Fibroblast of the conjunctiva (primary cell): ENCODE results near the gene CHADL.

ENCODE experiments used
- DNase-seq: peaks from one replicate; pipeline ENCODE4 v3.0.0-alpha.2; 2010; ENCODE audit warnings: low read depth

CHADL gene

DNA sequence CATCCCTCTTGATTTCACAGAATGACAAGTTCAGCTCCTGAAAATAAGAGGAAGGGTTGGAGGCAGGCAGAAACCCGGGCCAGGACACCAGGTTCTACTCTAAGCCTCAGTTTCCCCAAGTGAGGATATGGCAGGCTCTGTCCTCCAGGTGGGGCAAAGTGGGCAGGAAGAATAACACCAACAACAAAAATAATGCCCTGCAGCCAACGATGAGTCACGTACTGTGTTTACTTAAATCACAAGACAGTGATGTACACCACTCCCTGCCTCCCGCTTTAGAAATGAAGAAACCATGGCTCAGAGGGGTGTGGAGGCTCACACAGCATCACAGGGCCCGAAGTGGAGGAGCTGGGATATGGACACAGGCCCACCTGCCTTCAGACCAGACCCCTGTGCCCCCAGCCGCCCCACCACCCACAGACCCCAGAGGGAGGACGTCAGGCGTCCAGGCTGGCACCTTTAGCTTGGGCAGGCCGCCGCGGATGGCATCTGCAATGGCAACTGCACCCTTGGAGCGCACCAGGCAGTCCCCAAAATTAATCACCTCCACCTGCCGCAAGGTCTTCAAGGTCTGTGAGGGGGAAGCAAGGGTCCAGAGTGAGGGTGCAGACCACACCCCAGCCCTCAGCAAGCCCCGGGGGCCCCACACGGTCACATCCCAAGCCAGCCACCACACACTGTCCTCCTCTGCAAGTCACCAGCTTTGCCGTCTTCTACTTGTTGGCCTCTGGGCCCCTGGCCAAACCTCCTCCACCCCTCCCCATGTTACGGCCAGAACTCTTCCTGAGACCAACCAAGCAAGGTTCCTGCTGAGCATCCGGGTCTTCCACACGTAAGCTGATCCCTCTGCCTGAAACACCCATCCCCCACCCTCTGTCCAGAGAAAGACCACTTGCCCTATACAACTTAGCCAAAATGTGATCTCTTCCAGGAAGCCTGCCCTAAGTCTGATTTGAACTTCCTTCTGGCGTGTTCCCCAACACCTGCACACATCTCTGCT is 15.8 kb upstream of the CHADL start:
- peak; percentile 43 for DNase-seq

DNA sequence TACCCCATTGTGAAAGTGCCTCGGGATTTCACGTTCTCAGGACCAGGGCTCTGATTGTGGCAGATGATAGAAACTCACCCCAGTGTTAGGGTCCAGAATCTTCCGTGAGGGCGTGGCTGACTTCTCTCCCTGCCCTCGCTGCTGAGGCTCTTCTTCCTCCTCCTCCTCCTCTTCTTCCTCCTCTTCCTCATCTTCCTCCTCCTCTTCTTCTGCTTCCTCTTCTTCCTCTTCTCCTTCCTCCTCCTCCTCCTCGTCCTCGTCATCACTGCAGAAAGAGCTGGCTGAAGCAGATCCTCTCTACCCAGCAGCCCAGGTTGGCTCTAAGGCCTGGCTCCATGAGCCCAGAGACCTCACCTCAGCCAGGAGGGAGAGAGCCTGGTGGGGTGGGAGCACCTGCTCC is 13.5 kb upstream of the CHADL start:
- DNase-seq = no peak

DNA sequence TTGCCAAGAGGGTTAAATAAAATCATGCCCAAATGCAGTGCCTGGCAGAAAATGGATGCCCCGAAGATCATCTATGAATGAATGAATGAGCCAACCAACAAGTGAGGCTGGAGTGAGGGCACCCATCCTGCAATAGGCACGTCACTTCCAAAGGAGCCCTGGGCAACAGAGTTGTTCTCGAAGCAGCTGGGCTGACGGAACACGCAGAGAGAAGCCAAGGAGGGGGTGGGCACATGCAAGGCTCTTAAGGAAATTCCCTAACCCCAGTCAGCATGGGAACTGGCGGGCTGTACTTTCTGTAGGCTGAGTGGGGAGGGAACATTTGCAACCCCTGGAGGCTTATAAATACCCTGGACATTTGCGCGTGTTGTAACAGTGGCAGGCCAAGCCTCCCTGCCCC is 11.6 kb upstream of the CHADL start:
- no peak for DNase-seq

DNA sequence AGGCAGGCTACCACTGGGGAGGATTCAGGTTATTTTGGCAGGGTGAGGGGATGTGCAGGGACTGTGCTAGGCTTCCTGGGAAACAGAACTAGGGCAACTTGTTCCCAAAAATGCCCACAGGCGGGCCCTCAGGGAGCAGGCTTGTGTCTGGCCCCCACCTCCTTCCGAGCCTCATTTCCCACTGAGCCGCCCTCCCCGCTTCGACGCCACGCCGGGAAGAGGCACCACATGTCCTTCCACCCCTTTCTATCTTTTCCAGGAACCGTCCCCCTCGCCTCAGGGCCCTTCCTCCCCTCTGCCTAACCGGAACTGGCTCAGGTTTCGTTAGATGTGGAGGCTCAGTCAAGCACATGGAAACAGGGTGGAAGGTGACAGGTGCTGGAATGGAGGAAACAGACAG is 9.4 kb upstream of the CHADL start:
- DNase-seq = no peak

DNA sequence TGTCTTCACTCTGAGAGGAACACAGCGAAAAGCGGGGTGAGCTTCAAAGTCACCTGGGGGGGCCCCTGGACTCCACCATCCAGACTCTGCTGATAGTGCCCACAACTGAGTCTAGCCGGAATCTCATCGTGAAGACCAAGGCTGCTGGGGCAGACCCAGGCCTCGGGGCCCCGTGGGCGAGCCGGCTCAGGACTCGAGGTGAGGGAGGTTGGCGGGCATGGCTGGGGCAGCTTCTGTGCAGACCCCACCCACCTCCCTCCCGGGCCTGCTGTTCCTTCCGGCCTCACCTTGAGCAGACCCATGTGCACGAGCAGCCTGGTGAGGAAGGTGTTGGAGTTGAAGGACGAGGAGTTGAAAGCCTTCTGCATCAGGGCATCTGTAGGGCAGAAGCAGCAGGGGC is 8.7 kb upstream of the CHADL start:
- no peak for DNase-seq

DNA sequence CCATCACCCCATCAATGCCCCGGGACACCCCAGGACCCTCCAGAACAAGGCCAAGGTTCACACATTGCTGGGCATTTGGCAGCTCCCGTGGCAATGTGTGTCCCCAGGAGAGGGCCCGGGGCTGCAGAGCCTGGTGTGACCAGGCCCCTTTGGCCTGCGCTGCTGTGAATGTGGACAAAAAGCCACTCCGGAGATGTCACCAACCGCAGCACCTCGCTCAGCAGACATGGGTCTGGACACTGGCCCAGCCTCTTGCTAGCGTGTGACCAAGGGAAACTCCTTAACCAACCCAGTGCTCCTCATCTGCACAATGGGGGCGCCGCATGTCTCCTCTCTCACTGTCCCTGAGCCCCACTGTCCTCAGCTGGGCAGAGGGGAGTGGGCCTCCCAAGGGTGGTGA is 8.0 kb upstream of the CHADL start:
- DNase-seq = no peak

DNA sequence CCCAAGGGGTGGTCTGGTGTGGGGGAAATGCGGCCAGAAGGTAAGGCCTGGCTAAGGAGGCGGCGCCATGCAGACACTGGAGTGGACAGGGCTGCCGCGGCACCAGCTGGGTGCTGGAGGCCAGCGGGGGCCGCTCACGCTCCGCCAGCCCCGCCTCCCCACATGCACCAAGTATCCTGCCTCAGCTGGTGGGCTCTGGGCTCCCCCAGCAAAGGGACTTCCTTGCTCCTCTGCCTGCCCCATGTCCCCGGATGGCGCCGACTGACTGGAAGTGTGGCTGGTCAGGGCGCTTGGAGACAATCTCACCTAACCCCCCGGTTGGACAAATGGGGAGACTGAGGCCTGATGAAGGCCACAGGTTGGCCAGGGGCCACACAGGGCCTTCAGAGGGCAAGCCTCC is 7.6 kb upstream of the CHADL start:
- DNase-seq = no peak

DNA sequence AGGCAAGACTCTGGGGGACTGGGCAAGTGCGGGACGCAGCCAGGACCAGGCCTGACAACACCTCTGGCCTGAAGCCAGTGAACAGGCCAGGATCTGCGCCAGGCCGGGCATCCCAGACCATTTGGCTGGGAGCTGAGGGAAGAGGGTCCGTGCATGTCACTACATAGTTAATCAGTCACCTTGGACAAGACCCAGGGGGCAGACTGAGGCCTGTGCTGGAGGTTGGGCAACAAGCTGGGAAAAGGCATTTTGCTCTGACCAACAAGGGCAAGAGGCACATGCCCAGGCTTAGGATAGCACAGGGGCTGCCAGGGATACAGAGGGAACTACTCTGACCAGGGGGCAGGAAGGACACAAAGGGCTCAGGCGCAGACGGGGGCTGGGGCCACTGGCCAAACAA is 7.0 kb upstream of the CHADL start:
- no peak for DNase-seq

DNA sequence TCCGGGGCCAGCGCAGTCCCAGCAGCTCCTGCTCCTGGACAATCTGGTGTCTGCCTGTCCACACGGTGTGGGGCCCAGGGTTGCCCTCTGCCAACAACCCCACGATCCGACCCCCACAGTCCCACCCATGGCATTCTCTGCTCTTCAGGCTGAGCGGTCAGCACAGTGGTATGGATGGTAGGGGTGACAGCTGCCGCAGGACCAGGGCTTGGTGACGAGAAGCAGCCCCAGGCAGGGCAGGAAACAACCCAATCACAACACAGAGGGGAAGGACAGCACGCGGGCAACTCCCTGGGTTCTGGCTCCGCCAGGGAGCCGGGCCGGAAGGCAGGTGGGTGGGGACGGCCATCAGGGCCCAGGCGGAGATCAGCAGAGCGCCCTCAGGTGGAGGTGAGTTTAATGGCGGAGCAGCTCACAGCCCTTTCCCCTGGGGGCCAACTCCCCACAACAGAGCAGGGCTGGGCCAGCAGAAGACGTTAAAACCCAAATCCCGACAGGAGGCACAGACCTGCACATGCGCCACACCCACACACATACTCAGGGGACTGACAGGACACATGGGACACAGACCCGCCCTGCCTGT is 5.3 kb upstream of the CHADL start:
- no peak for DNase-seq

DNA sequence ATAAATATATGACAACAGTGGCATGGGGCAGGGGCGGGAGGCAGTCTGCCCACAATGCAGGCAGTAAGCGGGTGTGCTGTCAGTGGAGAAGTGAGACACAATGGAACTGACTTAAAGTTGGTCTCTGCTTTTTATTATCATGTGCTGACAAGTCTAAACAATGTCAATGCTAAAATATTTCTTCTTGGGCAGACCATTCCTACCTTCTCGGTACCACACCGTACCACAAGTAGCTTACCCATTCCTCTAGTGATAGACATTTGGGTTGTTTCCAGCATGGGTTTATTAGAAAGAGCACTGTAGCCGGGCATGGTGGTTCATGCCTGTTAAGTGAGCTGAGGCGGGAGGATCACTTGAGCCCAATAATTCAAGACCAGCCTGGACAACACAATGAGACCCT is 2.6 kb upstream of the CHADL start:
- no peak for DNase-seq

DNA sequence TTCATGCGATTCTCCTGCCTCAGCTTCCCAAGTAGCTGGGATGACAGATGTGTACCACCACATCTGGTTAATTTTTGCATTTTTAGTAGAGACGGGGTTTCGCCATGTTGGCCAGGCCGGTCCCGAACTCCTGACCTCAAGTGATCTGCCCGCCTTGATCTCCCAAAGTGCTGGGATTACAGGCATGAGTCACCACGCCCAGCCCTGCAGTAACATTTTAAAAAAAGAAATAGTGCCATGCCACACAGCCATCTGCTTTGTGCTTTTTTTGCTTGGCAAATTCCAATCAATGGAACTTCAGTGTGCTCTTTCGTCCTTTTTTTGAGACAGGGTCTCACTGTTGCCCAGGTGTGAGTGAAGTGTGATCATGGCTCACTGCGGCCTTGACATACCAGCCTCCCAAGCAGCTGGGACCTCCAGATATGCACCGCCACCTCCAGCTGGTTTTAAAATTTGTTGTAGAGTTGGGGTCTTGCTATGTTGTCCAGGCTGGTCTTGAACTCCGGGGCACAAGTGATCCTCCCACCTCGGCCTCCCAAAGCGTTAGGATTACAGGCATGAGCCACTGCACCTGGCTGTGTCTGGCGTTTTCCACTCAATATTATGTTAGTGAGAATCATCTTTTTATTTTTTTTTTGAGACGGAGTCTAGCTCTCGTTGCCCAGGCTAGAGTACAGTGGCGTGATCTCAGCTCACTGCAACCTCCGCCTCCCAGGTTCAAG is 1.8 kb upstream of the CHADL start:
- no peak for DNase-seq

DNA sequence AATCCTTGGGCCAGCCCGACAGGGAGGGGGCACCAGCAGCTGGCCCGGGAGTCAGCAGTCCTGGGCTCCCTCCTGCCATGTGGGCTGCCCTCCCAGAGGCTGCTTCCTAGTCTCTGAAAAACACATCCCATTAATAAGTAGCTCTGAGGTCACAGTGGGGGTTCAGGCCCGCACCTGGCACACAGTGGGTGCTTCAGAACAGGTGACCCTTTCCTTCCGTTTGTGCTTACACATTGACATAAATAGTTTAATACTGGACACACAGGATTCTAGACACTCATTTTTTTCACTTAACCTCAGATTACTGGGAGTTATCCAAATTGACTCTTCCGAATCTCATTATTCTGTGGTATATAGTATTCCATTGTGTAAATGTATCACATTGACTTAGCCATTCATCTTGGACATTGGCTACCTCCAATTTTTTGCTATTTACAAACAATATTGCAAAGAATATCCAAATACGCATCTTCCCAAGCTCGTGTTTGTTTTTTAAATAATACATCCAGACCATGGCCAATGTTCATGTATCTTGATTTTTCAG is 474 bp upstream of the CHADL start:
- DNase-seq = no peak

DNA sequence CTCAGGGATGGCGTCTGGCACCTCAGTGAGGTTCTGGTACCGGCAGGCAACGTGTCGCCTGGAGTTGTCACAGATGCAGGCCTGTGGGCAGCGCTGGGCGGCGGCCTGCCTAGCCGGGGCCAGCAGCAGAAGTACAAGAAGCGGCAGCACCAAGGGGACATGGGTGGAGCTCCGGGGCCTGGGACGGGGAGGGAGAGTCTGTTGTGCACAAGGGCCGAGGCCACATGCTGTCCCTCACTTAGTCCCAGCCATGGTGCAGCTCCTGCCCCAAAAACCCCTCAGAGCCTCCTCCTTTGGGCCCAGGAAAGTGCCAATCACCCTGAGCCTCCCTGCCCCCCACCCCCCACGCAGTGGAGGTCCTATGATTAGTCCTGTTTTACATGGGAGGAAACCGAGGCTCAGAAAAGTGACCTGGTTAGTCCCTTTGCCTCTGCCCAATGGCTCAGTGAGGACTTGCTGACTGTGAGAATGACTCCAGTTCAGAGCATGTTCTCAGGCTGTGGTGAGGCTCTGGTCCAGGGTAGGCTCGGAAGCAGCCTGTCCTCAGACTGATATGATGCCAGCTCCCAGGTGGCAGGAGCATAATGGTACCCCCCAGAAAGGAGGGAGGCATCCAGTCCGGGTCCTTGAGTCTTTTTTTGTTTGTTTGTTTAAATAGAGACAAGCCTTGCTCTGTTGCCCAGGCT is 1.1 kb downstream of the CHADL start:
- no peak for DNase-seq

DNA sequence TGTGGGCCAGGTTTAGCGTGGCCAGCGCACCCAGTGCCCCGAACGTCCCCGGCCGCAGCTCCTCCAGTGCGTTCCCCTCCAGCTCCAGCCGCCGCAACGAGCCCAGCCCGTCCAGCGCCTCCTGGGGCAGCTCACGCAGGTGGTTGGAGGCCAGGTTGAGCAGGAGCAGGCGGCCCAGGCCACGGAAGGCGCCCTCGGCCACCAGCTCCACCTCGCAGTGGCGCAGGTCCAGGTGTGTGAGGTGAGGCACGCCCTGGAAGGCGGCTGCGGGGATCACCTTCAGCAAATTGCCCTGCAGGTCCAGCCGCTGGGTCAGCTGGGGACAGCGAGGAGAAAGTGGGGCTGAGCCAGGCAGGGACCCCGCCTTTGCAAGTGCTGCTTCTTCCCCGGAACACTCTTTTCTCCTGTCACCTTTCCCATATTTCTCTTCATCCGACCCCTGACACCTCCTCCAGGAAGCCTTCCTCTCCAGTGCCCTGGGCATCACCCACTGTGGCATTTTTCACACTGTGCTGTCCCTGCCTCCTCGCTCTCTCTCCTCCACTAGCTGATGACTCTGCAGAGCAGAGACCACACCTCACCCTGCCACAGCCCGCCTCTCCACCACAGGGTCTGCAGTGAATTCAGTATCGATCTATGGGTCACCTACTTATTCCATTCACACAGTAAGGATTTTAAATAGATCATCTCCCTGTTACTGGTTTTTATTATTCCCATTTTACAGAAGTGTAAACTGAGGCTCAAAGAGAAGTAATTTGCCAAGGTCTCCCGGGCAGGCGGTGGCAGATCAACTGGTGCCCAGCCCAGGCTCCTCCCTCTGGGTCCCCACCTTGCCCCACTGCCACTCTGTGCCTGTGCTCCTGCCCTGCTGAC is 1.9 kb downstream of the CHADL start:
- DNase-seq = no peak

DNA sequence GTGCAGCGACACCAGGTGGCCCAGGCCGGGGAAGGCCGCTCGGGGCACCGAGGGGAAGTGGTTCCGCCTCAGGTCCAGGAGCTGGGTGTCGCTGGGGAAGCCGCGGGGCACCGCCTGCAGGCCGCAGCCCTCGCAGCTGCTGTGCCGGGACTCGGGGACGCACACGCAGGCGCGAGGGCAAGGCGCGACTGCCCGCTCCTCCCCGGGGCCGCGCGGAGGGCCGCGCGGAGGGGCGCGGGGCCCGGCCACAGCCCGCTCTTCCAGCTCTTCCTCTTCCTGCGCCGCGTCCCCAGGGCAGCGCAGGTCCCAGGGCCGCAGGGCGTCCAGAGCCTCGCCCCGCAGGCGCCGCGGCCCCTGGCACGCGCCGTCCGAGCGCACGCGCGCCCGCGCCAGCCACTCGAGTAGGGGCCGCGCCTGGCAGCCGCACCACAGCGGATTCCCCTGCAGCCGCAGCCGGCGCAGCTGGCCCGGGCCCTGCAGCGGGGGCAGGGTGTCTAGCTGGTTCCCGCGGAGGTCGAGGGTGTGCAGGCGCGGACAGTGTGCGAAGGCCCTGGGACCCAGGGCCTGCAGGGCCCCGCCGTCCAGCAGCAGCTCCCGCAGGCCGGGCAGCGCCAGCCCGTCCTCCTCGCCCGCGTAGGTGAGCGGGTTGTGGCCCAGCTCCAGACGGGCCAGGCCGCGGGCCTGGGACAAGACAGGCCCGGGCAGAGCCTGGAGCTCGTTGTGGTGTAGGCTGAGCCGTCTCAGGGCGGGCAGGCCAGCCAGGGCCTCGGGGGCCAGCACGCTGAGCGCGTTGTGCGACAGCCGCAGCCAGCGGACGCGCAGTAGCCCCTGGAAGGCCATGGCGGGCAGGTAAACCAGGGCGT is 2.8 kb downstream of the CHADL start:
- no peak for DNase-seq

DNA sequence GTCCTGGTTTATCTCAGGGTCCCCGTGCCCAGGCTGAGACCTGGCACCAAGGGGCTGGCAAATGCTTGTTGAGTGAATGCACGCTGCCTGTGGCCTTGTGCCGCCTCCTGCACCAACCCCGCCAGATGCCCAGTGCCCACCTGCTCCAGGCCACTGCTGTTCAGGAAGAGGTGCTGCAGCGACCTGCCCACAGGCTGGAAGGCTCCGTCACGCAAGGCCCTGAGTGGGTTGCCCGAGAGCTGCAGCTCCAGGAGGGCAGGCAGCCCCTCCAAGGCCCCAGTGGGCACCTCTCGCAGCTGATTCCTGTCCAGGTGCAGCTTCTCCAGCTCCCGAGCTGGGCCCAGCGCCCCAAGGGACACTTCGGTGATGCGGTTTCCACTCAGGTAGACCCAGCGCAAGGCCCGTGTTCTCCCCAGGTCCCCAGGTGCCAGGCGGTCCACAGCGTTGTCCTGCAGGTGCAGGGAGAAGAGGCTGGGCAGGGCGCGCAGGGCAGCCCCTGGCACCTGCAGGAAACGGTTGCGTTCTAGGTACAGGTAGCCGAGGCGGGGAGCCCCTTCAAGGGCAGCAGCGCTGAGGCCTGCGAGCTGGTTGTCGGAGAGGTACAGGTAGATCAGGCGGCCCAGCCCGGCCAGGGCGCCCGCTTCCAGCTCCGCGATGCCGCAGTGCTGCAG is 3.6 kb downstream of the CHADL start:
- no peak for DNase-seq

DNA sequence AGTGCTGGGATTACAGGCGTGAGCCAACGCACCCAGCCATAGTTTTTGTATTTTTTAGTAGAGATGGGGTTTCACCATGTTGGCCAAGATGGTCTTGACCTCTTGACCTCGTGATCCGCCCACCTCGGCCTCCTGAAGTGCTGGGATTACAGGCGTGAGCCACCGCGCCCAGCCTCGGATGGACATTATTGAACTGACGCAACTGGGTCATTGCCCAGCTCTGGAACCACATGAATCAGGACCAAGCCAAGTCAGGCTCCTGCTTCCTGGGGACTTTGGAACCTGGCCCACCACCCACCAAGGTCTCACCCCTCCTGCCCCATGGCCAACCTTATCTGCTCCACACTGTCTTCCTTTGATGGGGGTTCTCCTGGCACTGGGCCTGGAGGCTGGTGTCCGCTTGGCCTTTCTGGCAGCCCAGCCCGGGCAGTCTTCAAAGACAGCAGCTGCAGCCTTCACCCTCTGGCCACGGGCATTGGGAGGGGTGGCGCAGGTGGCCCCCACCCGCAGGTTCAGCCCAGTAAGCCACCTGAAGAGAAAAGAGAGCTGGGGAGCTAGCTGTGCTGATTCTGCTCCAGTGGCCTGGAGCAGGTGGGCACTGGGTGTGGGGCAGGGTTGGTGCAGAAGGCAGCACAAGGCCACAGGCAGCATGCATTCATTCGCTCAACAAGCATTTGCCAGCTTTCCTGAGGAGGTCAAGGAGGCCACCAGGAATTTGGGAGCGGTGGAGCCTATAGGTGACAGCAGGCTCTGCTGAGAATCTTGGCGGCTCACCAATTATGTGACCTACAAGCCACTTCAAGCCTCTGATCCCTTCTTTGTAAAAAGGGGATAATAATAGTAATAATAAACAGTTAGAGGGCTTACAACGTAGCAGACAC is 5.7 kb downstream of the CHADL start:
- no peak for DNase-seq

DNA sequence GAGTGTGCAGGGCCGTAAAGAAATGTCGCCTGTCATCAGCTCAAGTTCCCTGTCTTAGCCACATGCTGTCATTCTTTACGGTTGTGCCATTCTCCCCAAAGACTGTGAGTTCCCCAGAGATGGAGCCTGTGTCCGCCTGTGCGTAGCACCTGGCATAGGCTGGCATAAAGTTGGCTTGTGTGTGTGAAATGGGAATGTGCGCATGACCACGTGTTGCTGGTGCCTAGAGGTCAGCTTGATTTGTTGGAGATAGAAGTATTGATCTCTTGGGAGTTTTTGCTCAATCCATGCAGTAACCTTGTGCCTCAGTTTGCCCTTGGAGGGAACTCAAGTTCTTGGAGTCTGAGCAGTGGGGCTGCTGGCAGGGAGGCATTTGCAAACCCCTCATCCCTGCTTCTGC is 9.4 kb downstream of the CHADL start:
- DNase-seq = no peak

DNA sequence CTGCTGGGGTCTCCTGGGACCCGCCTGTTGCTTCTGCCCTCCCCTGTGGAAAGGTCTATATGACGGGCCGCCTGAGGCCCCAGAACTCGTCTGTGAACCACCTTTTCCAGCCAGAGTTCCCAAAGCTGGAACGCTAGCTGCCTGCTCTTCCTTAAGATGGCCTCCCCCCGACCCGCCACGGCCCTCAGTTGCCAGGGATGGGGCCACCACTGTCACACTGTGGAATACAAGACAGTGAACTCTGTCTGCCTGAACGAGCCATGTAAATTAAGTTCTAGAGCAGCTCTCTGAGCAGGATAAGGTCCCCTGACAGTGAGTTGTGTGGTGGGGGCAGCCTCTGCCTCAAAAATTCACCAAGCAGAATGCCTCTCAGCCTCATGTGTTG is 10.3 kb downstream of the CHADL start:
- DNase-seq = no peak
